GM19351 (cell line): ENCODE results near the gene PLTP.
"Not testable (repeated sequence)": the region's sequence is repeated elsewhere in the genome, so short reads cannot be mapped to it uniquely, and the experiment has no call there.

ENCODE experiments used
- ATAC-seq: cut with Tn5 transposase; IDR thresholded peaks from one replicate; pipeline ENCODE4 v1.9.1; 2021; ENCODE audit warnings: mild to moderate bottlenecking, moderate library complexity; ENCODE audit not compliant: unreplicated experiment

Gene PLTP

DNA sequence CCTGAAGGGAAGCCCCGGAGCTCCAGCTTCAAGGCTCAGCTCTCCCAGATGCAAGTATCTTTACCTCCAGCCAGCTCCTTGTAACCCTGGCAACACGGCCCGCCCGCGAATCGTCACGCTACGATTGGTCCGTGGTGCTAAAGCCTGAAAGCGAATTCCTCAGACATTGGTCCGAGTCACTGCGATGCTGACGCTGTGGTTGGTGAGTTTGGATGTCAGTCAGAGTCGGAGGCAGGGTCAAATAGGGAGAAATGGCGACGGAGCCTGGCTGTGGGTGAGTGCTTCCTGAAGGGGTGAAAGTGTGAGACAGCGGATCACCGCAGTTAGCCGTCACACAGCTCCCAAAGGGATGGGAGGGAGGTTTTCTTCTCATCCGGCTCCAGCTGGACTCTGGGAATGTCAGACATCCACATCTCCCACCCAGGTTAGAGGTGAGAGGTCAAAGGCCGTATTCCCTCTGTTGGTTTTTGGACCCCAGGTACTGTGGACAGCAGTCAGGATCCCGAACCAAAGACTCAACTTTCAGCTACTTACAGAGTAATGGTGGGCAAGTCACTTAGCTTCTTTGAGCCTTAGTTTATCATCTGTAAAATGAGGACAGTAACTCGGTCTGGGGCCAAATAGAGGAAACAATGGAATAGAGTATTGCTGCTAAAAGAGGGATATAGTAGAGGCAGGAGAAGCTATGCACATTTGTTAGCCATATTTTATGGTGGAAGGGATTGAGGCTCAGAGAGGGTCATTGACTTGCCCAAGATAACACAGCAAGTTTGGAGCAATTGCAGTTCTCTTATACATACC, 30.8 kb downstream of the PLTP start, which contains the start of gene ZSWIM1:
Gene ZSWIM1 (plus strand): TSS at position 240 of the 801 bp plus-strand sequence. CDS start 1,366 bp downstream, outside the sequence.
- peak; percentile 98 for ATAC-seq

DNA sequence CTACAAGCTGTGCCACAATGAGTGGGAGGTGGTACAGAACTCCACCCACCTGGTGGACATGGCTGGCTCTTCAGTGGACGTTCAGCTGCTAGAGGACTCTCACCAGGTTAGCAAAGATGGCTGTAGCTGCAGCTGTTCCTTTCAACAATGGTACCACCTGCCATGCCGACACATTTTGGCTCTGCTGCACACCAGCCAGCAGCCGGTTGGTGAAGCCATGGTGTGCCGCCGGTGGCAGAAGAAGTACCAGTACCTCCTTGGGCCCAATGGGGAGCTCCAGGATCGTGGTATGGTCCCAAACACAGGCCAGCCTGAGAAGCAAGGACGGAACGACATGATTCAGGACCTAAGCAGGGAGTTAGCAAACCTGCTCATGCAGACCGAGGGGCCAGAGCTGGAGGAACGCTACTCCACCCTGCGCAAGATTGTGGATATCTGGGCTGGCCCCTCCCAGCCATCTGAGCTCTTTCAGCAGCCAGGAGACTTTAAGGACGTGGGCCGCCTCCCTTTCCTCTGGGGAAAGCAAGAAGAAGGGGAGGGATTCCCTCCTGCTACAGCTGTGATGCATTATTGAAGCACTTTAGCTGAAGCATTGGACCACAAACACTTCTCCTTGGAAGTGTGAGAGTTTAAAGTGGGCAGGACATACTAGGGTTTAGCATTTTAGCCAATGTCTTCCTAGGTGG, 33.7 kb downstream of the PLTP start:
- no peak for ATAC-seq

DNA sequence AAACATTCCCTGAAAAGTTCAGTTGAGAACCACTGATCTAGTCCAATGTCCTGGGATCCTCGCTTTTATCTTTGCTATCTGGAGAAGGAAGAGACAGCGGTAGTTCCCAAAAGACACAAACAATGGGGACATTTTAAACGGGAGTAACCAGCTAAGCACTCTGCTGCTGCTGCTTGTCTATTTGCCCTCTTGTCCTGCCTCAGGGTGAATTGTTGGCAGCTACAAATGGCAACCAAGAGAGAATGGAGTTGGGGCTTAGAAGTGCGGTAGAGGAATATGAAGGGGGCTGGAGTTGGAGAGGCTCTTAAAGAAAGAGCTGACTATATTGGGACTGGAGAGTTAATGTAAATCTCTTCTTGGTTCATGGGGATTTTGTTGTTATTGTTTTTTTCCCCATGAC, 37.4 kb downstream of the PLTP start:
- no peak for ATAC-seq

DNA sequence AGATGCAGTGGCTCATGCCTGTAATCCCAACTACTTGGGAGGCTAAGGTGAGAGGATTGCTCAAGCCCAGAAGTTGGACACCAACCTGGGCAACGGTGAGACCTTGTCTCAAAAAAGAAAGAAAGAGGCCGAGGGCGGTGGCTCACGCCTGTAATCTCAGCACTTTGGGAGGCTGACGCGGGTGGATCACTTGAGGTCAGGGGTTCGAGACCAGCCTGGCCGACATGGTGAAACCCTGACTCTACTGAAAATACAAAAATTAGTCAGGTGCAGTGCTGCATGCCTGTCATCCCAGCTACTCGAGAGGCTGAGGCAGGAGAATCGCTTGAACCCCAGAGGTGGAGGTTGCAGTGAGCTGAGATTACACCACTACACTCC, 37.9 kb downstream of the PLTP start:
- not testable (repeated sequence) for ATAC-seq

DNA sequence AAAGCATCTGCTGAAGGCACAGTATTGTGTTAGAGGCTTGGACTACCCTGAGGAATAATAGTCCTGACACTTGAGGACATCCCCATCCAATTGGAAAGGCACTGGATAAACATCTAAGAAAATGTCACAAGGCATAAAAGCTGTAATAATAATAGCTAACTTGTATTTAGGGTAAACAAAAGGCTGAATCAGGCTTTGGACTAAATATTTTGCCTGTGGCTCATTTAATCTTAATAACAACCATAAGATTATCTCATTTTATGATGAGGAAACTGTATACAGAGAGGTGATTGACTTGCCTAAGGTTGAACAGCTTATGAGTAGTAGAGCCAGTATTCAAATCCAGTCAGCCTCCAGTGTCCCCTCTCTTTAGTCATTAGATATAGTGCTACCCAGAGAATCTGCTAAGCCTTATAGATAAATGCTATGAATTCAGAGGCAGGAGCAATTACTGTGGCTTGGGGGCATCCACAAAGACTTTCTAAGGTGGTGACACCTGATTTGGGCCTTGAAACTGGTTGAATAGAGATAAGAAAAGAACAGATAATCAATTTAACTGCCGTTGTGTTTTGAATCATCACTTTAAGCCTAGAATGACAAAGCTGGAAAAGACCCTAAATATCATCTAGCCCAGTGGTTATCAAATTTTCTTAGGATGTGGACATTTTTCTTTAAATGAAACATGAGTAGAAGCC, 38.4 kb downstream of the PLTP start:
- no peak for ATAC-seq

DNA sequence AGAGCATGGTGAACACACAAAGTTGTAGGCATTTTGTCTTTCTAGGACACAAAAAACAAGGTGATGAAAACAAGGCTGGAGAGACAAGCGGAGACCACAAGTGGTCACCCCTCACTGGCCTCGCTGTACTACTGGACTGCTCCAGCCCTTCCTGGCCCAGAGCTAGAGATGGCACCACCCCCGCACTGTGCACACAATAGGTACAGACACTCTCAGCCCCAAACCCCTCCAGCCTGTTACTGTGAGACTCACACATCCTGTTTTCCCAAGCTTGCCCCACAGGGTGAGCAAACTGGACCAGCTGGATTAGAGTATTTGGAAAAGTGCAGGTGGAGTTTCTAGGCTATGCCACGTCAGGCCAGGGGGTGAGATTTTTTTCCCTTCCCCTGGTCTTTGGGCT, 39.3 kb downstream of the PLTP start:
- no peak for ATAC-seq

DNA sequence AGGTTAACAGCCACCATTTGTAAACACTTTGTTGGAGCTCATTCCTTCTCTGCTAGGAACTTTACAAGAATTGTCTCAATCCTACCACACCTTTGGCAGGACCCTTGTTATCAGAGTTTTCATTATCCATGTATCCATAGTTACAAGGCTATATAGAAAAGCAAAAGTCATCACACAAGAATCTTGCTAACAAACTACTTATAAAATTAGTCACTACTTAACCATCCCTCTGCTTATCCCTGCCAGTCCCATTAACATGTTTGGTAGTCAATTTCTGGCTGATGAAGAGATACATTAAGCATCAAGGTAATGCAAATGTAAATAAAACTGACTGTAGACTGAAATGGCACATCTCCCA, 44.2 kb downstream of the PLTP start:
- no peak for ATAC-seq

DNA sequence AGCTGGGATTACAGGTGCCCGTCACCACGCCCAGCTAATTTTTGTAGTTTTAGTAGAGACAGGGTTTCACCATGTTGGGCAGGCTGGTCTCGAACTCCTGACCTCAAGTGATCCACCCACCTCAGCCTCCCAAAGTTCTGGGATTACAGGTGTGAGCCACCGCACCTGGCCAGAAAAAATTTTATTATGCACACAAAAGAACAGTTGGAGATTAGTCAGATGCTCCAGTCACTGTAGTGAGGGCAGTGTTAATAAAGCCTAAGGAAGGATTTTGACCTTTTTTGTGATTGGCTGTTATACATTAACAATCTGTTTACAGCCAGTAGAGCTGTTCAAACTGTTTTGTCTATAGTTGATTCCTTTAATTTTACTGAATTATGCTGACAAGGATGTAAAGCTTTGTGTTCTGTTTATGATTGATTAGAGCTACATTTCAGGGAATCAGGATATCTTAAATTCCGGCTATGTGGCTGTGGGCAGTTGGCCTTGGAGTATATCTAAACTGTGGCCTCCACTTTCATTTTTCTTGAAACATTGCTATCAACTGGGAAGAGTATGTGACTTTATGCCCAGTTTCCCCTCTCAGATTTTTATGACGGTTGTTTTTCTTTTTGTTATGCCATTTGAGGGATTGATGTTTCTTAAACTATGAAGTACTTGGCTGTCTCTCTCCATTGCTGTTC, 44.7 kb downstream of the PLTP start:
- no peak for ATAC-seq

DNA sequence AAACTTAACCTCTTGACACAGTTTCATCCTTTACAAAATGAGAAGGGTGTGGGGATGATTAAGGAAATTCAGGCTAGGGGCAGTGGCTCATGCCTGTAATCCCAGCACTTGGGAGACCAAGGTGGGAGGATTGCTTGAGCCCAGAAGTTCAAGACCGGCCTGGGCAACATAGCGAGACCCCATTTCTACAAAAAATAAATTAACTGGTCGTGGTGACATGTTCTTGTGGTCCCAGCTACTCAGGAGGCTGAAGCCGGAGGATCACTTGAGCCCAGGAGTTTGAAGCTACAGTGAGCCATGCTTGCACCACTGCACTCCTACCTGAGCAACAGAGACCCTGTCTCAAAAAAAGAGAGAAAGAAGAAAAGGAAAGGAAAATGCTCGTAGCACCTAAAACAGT, 45.5 kb downstream of the PLTP start:
- ATAC-seq: no peak

DNA sequence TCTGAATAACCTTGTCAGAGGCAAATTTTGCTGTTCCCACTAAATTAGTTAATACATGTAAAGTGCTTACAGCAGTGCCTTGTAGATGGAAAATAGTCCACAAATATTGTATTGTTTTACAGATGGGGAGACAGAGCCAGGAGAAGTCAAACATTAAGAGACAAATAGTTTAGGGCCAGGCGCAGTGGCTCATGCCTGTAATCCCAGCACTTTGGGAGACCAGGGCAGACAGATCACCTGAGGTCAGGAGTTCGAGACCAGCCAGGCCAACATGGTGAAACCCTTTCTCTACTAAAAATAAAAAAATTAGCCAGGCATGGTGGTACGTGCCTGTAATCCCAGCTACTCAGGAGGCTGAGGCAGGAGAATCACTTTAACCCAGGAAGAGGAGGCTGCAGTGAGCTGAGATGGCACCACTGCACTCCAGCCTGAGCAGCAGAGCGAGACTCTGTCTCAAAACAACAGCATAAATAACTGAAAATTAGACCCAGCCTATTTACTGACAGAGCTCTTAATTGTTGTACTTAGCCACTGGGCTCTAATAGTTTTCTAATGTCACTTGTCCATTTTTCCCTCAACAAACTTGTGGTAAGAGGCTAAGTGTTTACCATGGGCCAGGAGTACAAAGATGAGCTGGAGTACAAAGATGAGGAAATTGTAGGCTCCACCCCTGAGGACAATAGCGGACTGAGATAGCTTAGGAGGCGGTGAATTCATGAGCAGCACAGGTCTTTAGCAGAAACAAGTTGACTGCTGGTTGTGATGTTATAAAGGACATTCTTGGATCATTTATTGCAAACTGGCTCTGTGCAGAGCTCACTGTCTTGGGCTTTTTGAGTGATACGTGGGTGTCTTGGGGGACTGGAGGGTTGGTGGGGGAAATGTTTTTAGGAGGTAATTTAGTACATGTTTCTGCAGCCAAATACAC, 48.1 kb downstream of the PLTP start:
- no peak for ATAC-seq

DNA sequence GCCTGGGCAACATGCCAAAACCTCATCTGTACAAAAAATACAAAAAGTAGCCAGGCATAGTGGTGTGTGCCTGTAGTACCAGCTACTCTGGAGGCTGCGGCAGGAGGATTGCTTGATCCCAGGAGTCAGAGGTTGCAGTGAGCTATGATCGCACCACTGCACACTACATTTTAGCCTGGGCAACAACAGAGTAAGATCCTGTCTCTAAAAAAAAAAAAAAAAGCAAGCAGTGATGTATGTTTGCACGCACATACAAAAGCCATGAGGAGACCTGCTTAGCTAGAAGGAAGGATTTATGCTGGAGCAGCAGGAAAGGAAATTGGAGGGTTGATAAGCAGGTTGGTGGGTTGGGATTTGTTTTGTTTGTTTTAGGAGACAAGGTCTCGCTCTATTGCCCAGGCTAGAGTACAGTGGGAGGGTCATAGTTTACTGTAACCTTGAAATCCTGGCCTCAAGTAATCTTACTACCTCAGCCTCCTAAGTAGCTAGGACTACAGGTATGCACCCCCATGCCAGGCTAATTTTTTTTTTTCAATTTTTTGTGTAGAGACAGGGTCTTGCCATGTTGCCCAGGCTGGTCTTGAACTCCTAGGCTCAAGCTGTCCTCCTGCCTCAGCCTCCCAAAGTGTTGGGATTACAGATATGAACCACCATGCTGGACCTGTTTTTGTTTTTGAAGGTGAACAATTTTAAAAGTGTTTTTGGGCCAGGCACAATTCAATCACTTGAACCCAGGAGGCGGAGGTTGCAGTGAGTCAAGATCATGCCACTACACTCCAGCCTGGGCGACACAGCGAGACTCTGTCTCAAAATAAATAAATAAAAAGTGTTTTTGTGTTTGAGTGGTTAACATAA, 50.5 kb downstream of the PLTP start:
- no peak for ATAC-seq

DNA sequence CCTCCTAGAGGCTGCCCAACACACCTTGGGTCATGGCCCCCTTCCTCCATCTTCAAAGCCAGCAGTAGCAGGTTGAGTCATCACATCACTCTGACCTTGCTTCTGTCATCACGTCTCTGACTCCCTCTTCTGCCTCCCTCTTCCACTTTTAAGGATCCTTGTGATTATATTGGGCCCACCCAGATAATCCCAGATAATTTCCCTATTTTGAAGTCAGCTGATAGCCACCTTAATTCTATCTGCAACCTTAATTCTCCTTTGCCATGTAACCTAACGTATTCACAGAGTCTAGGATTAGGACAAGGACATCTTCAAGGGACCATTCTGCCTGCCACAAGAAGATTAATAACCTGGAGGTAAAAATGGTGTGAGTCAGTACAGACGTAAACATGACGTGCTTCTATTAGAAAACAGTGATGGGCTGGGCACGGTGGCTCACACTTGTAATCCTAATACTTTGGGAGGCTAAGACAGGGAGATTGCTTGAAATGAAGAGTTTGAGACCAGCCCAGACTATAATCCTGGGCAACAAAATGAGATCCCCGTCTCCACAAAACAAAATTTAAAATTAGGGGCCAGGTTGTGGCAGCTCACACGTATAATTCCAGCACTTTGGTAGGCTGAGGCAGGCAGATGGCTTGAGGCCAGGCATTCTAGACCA, 51.3 kb downstream of the PLTP start:
- ATAC-seq: no peak

DNA sequence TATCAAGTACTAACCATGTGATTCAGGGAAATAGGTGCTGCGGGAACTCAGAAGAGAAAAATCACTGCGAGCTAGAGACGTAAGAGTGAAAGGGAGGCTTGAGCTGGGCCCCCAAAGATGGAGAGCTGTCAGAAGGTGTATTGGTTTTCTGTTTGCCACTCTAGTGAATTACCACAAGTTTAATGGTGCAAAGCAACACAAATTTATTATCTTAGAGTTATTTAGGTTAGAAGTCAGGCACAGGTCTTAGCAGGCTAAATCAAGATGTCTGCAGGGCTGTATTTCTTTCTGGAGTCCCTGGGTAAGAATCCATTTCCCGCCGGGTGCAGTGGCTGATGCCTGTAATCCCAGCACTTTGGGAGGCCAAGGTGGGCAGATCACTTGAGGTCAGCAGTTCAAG, 52.0 kb downstream of the PLTP start:
- ATAC-seq: no peak

DNA sequence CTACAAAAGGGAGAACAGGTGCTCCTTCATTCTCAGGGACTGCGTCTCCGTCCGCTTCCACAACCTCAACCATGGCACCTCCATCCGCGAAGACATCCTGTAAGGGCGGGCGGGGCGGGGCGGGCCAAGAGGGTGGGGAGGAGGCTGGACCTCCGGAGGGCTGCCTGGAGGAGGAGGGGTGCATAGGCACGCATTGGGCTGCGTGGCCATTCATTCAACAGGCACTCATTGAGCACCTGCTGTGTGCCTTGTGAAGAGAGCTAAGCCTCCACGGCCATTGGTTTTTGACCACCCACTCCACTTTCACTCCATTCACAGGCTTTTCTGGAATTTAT, 54.1 kb downstream of the PLTP start:
- peak; percentile 34 for ATAC-seq

DNA sequence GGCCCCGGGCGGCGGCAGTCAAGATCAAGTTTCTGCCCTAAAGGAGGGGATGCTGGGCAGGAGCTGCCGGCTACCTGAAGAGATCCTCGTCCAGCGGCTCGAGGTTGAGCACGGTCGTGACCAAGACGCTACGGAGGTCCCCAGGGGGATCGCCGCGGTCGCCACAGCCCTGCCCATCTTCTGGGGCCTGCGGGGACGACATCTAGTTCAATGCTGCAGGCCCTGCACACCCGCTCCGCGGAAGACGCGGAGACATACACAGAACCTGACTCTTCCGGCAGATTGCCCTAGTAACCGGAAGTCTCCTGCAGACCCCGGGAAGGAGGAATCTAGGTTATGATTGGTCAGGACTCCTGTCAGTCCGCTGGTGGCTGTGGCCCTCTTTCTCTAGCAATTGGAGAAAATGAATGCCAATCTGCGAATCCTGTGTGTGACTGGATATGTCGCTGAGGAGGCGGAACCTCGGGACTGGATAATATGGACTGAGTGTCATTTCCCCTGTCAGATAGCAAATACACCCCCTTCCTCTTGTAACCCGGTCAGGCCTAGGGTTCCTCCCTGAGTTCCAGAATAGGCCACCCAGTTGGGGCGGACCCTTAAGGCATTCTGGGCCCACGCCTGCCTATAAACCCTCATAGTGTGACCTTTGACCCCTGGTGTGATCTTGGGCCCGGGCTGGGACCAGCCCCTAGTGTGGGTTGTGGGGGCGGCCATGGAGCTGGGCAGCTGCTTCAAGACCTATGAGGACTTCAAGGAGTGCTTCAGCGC, 54.7 kb downstream of the PLTP start, which contains the start of the genes ACOT8 and ZSWIM3:
Gene ACOT8 (minus strand): TSS at position 279 of the 768 bp plus-strand sequence. CDS start 77 bp downstream, at position 202.
Gene ZSWIM3 (plus strand): TSS at position 501 of the 768 bp plus-strand sequence. CDS start 212 bp downstream, at position 713.
- ATAC-seq: peak; percentile 95

DNA sequence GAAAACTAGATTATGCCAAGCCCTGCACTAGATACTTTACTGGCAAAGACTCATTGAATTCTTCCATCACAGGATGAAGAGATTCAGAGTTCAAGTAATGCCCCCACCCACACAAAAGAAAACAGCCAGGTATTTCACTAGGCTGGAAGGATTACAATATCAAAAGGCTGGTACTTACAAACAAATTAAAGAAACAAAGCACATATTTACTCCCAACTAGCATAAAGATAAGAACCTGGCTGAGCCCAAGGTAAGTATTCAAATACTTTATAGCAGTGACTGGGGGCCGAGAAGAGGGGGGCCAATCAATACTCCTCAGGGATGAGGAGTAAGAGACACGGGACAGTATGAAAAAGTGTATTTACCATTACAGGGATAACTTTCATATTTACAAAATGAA, 58.5 kb downstream of the PLTP start:
- ATAC-seq: no peak

DNA sequence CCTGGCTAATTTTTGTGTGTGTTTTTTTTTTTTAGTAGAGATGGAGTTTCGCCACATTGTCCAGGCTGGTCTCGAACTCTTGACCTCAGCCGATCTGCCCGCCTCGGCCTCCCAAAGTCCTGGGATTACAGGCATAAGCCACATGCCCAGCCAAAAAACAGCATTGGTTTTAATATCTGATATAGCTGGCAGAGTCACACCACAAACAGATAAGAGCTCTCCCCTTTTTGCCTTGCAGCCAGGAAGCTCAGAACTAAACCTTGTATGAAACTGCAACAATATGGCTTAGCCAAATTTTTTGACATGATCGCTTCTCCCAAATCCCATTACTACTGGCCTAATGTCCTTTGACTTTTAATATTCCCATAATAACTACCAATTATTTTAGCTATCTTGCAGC, 59.6 kb downstream of the PLTP start:
- no peak for ATAC-seq

DNA sequence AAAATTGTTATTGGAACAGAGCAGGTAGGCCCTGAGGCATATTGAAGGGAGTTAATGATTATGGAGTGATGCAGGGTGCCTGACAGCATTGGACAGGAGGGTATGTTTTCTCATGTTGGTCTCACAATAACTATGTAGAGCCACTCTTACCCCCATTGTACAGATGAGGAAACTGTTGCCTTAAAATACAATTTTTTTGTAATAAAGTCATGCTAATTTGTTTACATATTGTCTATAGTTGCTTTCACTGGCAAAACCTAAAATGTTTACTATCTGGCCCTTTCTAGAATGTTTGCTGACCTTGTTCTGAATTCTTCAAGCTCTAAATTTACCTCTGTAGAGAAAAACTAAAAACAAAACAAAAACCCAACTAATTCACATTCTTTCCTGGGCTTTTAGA, 60.5 kb downstream of the PLTP start:
- no peak for ATAC-seq
